HG02970 (cell line): ENCODE data around the gene LHX8.

Experiments used
- ATAC-seq: cut with Tn5 transposase; IDR thresholded peaks from one replicate; pipeline ENCODE4 v1.9.1; 2021; ENCODE audit warnings: mild to moderate bottlenecking, moderate library complexity, moderate number of reproducible peaks; ENCODE audit not compliant: unreplicated experiment, low FRiP score

The LHX8 gene

GRCh38 chr1:75202751-75203150 is 68.6 kb downstream of the LHX8 start:
- ATAC-seq, result no peak

GRCh38 chr1:75203415-75204277 is 69.5 kb downstream of the LHX8 start:
- peak; percentile 64 for ATAC-seq

DNA sequence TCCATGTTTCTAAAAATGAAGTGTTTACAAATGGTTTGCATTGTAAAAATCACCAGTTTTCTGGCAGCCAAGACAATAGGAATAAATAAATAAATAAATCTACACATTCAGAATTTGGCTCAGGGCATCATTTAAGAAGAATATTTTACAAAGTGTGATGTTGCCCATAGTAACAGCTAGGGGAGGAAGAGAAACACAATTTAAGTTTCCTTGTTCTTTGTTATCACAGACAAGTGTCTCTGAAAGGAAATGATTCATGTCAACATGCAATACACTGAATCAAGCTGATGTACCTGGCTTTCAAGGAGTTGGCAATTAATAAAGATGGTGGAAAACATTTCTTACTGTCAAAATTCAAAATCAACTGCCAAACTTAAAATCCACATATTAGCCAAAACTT is 74.7 kb downstream of the LHX8 start:
- no peak for ATAC-seq
